ENCODE measurements around the gene SLC16A11.
A peak's percentile ranks its signal among the peaks of the same experiment; 100 is the strongest.

SLC16A11 gene

DNA sequence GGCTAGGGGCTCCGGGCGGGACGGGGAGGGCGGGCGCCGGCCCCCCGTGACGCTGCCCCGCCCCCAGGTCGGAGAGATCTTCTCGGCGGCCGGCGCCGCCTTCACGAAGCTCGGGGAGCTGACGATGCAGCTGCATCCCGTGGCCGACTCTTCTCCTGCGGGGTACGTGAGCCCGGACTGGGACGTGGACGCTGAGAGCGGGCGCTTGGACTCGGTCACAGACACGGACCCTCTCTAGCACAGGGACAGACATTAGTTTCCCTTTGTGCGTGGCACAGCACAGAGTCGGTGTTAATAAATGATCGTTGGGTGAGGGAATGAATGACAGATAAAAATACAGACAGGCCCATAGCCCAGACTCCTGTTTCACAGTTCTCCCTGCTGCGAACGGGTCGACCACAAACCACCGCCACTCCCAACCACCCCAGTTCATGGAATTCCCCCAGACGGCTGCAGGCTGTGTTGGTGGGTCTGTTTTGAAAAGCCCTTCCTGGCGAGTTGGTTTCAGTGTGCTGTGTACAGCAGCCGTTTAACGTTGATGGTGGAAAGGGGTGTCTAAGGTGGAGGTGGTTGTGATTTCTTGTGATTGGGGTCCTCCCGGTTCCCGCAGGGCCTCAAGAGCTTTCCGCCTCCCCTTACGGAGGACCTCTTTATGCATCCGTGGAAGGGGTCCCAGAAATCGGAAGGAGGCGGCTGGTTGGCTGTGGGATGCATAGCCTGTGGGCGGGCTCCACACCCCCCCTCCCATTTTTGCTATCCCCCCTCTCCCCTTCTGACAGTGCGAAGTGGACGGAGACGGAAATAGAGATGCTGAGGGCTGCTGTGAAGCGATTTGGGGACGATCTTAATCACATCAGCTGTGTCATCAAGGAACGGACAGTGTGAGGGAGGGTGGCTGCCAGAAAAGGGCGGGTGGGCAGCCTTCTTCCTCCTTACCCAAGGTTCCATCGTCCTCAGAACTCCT lies 28.6 kb downstream of the SLC16A11 start:
- TF ChIP-seq, protein P1, sequence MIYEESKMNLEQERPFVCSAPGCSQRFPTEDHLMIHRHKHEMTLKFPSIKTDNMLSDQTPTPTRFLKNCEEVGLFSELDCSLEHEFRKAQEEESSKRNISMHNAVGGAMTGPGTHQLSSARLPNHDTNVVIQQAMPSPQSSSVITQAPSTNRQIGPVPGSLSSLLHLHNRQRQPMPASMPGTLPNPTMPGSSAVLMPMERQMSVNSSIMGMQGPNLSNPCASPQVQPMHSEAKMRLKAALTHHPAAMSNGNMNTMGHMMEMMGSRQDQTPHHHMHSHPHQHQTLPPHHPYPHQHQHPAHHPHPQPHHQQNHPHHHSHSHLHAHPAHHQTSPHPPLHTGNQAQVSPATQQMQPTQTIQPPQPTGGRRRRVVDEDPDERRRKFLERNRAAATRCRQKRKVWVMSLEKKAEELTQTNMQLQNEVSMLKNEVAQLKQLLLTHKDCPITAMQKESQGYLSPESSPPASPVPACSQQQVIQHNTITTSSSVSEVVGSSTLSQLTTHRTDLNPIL (CRISPR knock-in tag; IDR thresholded peaks at IDR 0.05; ENCODE audit: low read depth): no peak
- 0 out of 2 replicates have a peak, but pooled peaks have one; percentile 14 for TF ChIP-seq ZFP3 (CRISPR knock-in tag; IDR thresholded peaks at IDR 0.05)
- peak; percentile 1; the same call in 1 of the 3 replicates for ATAC-seq

DNA sequence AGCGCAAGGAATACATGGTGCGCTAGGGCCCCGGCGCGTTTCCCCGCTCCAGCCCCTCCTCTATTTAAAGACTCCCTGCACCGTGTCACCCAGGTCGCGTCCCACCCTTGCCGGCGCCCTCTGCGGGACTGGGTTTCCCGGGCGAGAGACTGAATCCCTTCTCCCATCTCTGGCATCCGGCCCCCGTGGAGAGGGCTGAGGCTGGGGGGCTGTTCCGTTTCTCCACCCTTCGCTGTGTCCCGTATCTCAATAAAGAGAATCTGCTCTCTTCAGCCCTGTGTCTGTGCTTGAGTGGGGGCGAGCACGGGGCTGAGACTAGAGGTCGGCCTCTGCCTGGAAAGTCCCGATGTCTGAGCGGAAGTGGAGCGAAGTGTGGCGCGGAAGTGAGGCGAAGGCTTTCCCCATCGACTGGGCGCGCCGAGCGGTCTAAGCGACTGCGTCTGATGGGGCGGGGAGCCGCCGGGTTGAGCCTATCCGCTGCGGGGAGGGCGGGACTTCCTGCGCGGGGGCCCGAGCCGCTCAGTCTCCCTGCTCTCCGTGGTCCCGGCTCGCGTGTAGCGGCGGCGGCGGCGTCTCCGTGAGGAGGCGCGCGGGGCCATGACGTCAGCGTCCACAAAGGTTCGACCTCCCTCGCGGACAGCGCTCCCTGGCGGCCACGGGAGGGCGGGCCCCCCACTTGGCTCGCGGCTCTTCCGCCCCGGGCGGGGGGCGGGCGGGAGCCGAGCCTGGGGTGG lies 29.5 kb downstream of the SLC16A11 start:
- TF ChIP-seq ZNF8 (CRISPR knock-in tag; IDR thresholded peaks at IDR 0.05) (no peak), TCF4 (CRISPR knock-in tag; IDR thresholded peaks at IDR 0.05; ENCODE audit: borderline replicate concordance) (no peak), GLIS3 (CRISPR knock-in tag; IDR thresholded peaks at IDR 0.05) (0 out of 2 replicates have a peak, but pooled peaks have one; percentile 40), ESRRG (CRISPR knock-in tag; IDR thresholded peaks at IDR 0.05) (no peak)
- TF ChIP-seq, protein P2, sequence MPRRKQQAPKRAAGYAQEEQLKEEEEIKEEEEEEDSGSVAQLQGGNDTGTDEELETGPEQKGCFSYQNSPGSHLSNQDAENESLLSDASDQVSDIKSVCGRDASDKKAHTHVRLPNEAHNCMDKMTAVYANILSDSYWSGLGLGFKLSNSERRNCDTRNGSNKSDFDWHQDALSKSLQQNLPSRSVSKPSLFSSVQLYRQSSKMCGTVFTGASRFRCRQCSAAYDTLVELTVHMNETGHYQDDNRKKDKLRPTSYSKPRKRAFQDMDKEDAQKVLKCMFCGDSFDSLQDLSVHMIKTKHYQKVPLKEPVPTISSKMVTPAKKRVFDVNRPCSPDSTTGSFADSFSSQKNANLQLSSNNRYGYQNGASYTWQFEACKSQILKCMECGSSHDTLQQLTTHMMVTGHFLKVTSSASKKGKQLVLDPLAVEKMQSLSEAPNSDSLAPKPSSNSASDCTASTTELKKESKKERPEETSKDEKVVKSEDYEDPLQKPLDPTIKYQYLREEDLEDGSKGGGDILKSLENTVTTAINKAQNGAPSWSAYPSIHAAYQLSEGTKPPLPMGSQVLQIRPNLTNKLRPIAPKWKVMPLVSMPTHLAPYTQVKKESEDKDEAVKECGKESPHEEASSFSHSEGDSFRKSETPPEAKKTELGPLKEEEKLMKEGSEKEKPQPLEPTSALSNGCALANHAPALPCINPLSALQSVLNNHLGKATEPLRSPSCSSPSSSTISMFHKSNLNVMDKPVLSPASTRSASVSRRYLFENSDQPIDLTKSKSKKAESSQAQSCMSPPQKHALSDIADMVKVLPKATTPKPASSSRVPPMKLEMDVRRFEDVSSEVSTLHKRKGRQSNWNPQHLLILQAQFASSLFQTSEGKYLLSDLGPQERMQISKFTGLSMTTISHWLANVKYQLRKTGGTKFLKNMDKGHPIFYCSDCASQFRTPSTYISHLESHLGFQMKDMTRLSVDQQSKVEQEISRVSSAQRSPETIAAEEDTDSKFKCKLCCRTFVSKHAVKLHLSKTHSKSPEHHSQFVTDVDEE (CRISPR knock-in tag; IDR thresholded peaks at IDR 0.05): peak; percentile 71; the same call in 1 of the 2 replicates
- peak; percentile 92 for ATAC-seq

DNA sequence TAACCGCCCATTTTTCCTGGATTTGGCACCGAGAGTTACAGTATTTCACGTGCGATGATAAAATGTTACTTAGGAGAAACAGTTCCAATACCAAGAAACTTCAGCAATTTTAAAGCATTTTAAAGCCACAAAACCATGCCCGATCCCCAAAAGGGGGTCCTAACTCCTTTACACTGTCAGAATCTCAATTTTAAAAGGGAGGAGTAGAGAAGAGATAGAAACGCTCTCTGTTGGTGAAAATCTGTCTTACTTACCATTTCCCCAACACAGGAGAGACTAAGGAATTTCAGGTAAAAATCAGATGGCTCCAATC lies 32.0 kb downstream of the SLC16A11 start:
- no peak for ATAC-seq
- no peak for TF ChIP-seq GLIS3 (CRISPR knock-in tag; IDR thresholded peaks at IDR 0.05)
- no peak for TF ChIP-seq ARNTL (CRISPR knock-in tag; IDR thresholded peaks at IDR 0.05; ENCODE audit: borderline replicate concordance, low read depth)

DNA sequence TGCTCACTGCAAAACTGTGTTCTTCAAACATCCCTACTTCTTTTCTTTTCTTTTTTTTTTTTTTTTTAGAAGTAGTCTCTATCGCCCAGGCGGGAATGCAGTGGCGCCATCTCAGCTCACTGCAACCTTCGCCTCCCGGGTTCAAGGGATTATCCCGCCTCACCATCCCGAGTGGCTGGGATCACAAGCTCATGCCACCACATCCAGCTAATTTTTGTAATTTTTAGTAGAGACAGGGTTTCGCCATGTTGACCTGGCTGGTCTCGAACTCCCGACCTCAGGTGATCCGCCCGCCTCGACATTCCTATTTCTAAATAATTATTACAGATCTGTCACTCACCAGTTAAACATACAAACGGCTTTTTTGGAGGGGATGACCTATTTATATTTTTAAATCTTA lies 32.5 kb downstream of the SLC16A11 start:
- no peak for ATAC-seq
- TF ChIP-seq GLIS3 (CRISPR knock-in tag; IDR thresholded peaks at IDR 0.05) (no peak), RARB (CRISPR knock-in tag; IDR thresholded peaks at IDR 0.05) (no peak), BACH2 (CRISPR knock-in tag; IDR thresholded peaks at IDR 0.05; ENCODE audit: borderline replicate concordance) (no peak), ISL1 (CRISPR knock-in tag; IDR thresholded peaks at IDR 0.05) (no peak), ZNF8 (CRISPR knock-in tag; IDR thresholded peaks at IDR 0.05) (no peak), ZFP30 (CRISPR knock-in tag; IDR thresholded peaks at IDR 0.05) (no peak)

DNA sequence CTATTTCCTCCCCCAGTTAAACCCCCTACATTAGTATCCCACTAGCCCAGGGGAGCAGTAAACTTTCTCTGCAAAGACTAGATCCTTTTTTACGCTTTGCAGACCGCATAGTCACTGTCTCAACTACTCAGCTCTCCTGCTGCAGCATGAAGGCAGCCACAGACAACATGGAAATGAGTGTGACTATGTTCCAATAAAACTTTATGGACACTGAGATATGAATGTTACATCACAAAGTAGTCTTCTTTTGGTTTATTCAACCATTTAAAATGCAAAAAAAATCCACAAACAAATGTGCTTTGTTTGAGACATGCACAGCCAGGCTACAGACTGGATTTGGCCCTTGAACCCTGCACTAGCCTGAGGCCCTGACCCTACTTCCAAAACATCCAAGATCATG lies 33.4 kb downstream of the SLC16A11 start:
- ATAC-seq: no peak
- TF ChIP-seq ZC3H10 (CRISPR knock-in tag; IDR thresholded peaks at IDR 0.05) (no peak), GLIS3 (CRISPR knock-in tag; IDR thresholded peaks at IDR 0.05) (no peak), BACH2 (CRISPR knock-in tag; IDR thresholded peaks at IDR 0.05; ENCODE audit: borderline replicate concordance) (no peak), TOX (CRISPR knock-in tag; IDR thresholded peaks at IDR 0.05; ENCODE audit: borderline replicate concordance) (no peak), ZFP3 (CRISPR knock-in tag; IDR thresholded peaks at IDR 0.05) (no peak), OSR1 (CRISPR knock-in tag; IDR thresholded peaks at IDR 0.05) (no peak), ARNTL (CRISPR knock-in tag; IDR thresholded peaks at IDR 0.05; ENCODE audit: borderline replicate concordance, low read depth) (no peak), RARB (CRISPR knock-in tag; IDR thresholded peaks at IDR 0.05) (no peak), ZNF70 (CRISPR knock-in tag; IDR thresholded peaks at IDR 0.05) (no peak), ZNF8 (CRISPR knock-in tag; IDR thresholded peaks at IDR 0.05) (no peak), ESRRG (CRISPR knock-in tag; IDR thresholded peaks at IDR 0.05) (no peak), ZFP30 (CRISPR knock-in tag; IDR thresholded peaks at IDR 0.05) (no peak), ISL1 (CRISPR knock-in tag; IDR thresholded peaks at IDR 0.05) (no peak), SNAI2 (CRISPR knock-in tag; IDR thresholded peaks at IDR 0.05) (no peak)
- TF ChIP-seq, protein P1 (CRISPR knock-in tag; IDR thresholded peaks at IDR 0.05; ENCODE audit: low read depth): no peak
- TF ChIP-seq, protein P3, sequence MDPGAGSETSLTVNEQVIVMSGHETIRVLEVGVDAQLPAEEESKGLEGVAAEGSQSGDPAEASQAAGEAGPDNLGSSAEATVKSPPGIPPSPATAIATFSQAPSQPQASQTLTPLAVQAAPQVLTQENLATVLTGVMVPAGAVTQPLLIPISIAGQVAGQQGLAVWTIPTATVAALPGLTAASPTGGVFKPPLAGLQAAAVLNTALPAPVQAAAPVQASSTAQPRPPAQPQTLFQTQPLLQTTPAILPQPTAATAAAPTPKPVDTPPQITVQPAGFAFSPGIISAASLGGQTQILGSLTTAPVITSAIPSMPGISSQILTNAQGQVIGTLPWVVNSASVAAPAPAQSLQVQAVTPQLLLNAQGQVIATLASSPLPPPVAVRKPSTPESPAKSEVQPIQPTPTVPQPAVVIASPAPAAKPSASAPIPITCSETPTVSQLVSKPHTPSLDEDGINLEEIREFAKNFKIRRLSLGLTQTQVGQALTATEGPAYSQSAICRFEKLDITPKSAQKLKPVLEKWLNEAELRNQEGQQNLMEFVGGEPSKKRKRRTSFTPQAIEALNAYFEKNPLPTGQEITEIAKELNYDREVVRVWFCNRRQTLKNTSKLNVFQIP (CRISPR knock-in tag; IDR thresholded peaks at IDR 0.05; ENCODE audit: borderline replicate concordance, low read depth): no peak
- TF ChIP-seq, protein P4, sequence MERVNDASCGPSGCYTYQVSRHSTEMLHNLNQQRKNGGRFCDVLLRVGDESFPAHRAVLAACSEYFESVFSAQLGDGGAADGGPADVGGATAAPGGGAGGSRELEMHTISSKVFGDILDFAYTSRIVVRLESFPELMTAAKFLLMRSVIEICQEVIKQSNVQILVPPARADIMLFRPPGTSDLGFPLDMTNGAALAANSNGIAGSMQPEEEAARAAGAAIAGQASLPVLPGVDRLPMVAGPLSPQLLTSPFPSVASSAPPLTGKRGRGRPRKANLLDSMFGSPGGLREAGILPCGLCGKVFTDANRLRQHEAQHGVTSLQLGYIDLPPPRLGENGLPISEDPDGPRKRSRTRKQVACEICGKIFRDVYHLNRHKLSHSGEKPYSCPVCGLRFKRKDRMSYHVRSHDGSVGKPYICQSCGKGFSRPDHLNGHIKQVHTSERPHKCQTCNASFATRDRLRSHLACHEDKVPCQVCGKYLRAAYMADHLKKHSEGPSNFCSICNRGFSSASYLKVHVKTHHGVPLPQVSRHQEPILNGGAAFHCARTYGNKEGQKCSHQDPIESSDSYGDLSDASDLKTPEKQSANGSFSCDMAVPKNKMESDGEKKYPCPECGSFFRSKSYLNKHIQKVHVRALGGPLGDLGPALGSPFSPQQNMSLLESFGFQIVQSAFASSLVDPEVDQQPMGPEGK (CRISPR knock-in tag; IDR thresholded peaks at IDR 0.05; ENCODE audit: borderline replicate concordance): no peak
- TF ChIP-seq, protein P2 (CRISPR knock-in tag; IDR thresholded peaks at IDR 0.05): no peak
